Measurements from ENCODE around the gene MEGF6. TPM values are rescaled to one million over a fixed set of nuclear protein-coding genes. Genes with fewer than 3 reads are reported as not detected.

MEGF6 gene
- total and polyA plus RNA-seq, 11 donors: 1.9 to 16.2 (median 5.1) TPM

DNA sequence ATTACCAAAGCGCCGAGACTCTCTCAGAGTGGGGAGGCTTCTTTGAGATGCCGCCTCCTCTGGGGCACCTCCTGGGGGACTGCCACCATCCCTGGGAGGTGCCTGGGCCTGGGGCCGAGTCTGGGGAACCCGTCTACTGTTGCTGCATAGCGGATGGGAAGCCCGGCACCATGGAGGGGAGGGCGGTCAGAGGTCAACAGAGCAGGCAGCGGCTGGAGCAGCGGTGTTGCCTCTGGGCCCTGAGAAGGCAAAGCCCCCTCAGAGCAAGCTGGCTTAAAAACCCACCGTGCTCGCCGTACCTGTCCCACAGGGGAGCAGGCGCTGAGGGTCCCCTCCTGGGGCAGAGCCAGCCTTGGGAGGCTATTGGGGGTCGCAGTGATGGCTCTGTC, 94.8 kb downstream of the MEGF6 start:
- Histone ChIP-seq H3K27me3 (no peaks in the 10 kb centered on the region), H3K4me1 (no peaks in the 10 kb centered on the region), H3K9me3 (peaks cover 0 to 3% (median 0%) of the 10 kb centered on the region in 12 donors), H3K27ac (no peak overlapping the region), H3K36me3 (no peaks in the 10 kb centered on the region), H3K4me3 (no peak overlapping the region)
- ATAC-seq (no peak), DNase-seq (no peak)
- 86 to 98% (median 91%) methylated on average over 9 to 15 of the region's 15 CpGs for WGBS, 4 donors
- TF ChIP-seq, protein P1, sequence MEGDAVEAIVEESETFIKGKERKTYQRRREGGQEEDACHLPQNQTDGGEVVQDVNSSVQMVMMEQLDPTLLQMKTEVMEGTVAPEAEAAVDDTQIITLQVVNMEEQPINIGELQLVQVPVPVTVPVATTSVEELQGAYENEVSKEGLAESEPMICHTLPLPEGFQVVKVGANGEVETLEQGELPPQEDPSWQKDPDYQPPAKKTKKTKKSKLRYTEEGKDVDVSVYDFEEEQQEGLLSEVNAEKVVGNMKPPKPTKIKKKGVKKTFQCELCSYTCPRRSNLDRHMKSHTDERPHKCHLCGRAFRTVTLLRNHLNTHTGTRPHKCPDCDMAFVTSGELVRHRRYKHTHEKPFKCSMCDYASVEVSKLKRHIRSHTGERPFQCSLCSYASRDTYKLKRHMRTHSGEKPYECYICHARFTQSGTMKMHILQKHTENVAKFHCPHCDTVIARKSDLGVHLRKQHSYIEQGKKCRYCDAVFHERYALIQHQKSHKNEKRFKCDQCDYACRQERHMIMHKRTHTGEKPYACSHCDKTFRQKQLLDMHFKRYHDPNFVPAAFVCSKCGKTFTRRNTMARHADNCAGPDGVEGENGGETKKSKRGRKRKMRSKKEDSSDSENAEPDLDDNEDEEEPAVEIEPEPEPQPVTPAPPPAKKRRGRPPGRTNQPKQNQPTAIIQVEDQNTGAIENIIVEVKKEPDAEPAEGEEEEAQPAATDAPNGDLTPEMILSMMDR (IDR thresholded peaks at IDR 0.05): no peak
- no peak for TF ChIP-seq POLR2A (IDR thresholded peaks at IDR 0.05)
- intact Hi-C loops (cut with DNase I): no loop called here

DNA sequence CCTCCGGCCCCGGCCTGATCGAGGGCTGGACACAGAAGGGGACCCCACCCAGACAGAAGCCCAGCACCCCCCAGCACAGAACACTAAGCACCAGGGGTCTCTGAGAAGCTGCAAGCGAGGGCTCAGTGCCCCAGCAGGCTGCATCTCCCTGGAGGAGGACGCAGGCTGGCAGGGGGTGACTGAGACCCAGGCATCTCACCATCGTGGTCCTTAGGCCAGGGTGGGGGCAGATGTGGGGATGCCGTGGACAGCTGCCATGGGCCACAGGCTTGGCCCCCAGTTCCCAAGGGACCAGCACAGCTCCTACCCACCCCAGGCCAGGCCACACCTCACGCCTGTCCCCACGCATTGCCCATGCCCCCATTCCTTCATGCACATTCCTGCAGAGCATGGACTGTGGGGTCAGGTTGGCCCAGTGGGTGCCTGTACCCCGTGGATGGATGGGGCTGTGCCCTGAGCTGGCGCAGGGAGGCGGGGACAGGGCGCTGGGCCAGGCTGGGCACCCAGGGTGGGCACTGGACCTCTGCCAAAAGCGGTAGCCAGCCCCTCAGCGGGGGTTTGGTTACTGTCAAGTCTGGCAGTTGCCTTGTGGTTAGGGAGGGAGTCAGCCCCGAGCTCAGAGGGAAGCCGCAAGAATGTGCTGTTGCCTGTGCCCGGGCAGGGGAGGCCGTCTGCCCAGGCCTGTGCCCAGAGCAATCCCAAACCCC, 95.4 kb downstream of the MEGF6 start:
- H3K27me3 ChIP-seq: no peaks in the 10 kb centered on the region
- H3K4me1 ChIP-seq: no peaks in the 10 kb centered on the region
- WGBS, 4 donors: 76 to 87% (median 80%) methylated on average over 10 to 19 of the region's 19 CpGs
- intact Hi-C loops (cut with DNase I): no loop called here
- TF ChIP-seq POLR2A (IDR thresholded peaks at IDR 0.05): no peak
- TF ChIP-seq, protein P1 (IDR thresholded peaks at IDR 0.05): no peak
- DNase-seq: no peak
- no peak overlapping the region for H3K27ac ChIP-seq
- H3K9me3 ChIP-seq: peaks cover 0 to 3% (median 0%) of the 10 kb centered on the region in 12 donors
- H3K4me3 ChIP-seq: no peak overlapping the region
- ATAC-seq: no peak
- H3K36me3 ChIP-seq: no peaks in the 10 kb centered on the region

DNA sequence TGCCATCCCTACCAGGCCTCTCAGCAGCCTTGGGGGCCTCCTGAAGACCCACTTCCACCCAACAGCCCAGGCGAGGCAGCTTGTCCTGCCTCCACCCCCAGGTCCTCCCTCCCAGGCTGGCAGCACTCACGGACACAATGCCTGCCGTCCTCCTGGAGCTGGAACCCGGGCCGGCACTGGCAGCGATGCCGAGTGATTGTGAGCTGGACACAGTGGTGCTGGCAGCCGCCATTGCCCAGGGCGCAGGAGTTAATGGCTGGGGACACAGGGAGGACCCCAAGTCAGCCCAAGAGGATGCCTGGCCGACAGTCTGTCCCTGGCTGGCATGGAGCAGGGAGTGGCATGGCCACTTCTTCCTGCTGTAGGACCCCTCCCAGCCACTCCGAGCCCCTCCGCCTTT, 96.0 kb downstream of the MEGF6 start:
- Histone ChIP-seq H3K36me3 (no peaks in the 10 kb centered on the region), H3K27me3 (no peaks in the 10 kb centered on the region), H3K9me3 (peaks cover 0 to 3% (median 0%) of the 10 kb centered on the region in 12 donors), H3K4me1 (no peaks in the 10 kb centered on the region), H3K4me3 (no peak overlapping the region), H3K27ac (no peak overlapping the region)
- 94 to 97% (median 95%) methylated on average over 9 to 12 of the region's 12 CpGs for WGBS, 4 donors
- intact Hi-C loops (cut with DNase I): no loop called here
- DNase-seq (no peak), ATAC-seq (no peak)
- no peak for TF ChIP-seq POLR2A (IDR thresholded peaks at IDR 0.05)
- TF ChIP-seq, protein P1 (IDR thresholded peaks at IDR 0.05): no peak

DNA sequence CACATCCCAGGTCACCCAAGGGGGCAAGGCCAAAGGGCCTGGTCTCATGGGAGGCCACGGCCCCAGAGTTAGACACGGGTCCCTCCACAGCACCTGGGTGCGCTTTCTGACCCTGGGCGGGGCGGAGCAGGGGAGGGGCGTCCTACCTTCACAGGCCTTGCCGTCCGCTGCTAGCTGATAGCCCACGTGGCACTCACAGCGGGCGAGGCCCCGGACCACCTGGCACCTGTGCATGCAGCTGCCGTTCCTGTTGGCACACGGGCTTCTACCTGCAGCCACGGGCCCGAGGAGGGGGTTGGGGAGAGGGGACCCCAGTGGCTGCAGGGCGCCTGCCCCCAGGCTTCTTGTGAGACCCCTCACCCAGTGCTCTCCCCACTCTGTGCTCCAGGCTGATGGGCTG, 96.9 kb downstream of the MEGF6 start:
- no peaks in the 10 kb centered on the region for H3K4me1 ChIP-seq
- intact Hi-C loops (cut with DNase I): no loop called here
- DNase-seq: no peak
- H3K9me3 ChIP-seq: peaks cover 0 to 3% (median 0%) of the 10 kb centered on the region in 12 donors
- H3K27me3 ChIP-seq: no peaks in the 10 kb centered on the region
- H3K36me3 ChIP-seq: no peaks in the 10 kb centered on the region
- H3K4me3 ChIP-seq: no peak overlapping the region
- no peak for TF ChIP-seq POLR2A (IDR thresholded peaks at IDR 0.05)
- TF ChIP-seq, protein P1 (IDR thresholded peaks at IDR 0.05): no peak
- no peak for ATAC-seq
- H3K27ac ChIP-seq: no peak overlapping the region
- 94 to 97% (median 95%) methylated on average over 16 to 17 of the region's 17 CpGs for WGBS, 4 donors

Measured in heart left ventricle (tissue), 16 donors.